Kidney tubule cell (primary cell): ENCODE results near the gene ATAD3A.
"Not testable (repeated sequence)": the region's sequence is repeated elsewhere in the genome, so short reads cannot be mapped to it uniquely, and the experiment has no call there.

ENCODE experiments used
- DNase-seq: peaks from one replicate; pipeline ENCODE4 v3.0.0-alpha.2; 2018; ENCODE audit warnings: low spot score

The ATAD3A gene

DNA sequence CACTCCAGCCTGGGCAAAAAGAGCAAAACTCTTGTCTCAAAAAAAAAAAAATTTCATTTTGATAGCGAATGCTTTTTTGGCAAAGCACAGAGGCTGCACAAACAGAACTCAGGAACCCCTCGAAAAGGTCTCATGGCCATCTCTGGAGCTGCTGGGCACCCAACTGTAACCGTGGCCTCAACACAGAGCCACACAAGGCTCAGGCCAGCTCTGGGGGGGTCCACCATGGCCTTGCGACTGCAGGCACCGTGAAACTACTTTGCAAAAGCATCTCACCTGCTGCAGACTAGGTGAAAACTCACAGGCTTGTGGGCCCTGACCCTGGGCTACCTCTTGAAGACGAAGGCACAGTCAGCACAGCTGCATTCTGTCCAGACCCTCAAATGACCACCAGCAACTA lies 44.5 kb downstream of the ATAD3A start:
- DNase-seq: no peak

DNA sequence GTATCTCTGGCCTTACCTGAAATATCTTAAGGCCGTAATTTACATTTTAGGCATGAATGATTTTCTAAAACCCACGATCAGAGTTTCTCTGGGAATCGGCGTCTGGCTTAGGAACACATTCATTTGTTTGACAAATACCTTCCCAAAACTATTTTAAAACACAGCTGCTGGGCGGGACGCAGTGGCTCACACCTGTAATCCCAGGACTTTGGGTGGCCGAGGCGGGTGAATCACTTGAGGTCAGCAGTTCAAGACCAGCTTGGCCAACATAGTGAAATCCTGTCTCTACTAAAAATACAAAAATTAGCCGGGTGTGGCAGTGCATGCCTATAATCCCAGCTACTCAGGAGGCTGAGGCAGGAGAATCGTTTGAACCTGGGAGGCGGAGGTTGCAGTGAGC lies 45.0 kb downstream of the ATAD3A start:
- DNase-seq: not testable (repeated sequence)

DNA sequence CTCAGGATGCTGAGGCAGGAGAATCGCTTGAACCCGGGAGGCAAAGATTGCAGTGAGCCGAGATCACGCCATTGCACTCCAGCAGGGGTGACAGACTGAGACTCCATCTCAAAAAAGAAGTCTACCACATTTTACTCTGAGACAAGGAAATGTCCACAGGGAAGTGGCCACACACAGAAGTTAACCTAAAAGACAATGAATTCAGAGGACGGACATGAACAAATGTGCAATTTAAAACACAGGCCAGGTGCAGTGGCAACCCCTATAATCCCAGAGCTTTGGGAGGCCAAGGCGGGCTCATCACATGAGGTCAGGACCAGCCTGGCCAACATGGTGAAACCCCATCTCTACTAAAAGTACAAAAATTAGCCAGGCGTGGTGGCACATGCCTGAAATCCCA lies 45.7 kb downstream of the ATAD3A start:
- not testable (repeated sequence) for DNase-seq

DNA sequence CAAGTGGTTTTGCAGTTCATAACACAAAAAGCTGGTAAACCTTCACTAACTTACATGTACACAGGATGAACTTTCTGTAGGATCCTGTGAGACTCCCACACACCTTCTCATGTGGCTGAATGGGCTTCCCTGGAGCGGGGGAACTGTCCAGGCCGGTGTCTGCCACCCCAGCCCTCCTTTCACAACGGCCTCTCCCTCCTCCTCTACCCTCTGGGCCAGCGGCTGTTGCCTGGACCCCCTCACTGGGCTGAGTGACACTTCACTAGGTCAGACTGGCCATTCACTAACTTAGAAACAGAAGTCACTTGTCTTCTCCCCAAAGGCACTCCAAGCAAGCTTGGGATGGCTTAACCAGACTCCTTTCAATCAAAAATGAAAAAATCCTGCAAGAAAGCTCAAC lies 46.6 kb downstream of the ATAD3A start:
- no peak for DNase-seq

DNA sequence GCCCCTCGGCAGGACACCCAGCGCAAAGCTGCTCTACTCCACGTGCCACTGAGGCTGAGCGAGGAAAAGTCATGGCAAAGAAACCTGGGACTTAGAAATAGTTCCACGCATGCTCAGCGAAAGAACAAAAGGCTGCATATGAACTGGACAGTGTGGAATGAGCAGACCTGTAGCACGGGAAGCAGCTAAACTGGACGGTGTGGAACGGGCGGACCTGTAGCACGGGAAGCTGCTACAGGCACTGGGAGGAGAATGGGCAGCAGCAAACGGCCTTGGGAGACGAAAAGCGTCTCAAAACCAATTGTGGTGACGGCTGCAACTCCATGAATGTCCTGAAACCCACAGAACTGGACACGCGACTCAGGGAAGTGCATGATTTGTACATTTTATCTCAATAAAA lies 47.1 kb downstream of the ATAD3A start:
- DNase-seq: no peak

DNA sequence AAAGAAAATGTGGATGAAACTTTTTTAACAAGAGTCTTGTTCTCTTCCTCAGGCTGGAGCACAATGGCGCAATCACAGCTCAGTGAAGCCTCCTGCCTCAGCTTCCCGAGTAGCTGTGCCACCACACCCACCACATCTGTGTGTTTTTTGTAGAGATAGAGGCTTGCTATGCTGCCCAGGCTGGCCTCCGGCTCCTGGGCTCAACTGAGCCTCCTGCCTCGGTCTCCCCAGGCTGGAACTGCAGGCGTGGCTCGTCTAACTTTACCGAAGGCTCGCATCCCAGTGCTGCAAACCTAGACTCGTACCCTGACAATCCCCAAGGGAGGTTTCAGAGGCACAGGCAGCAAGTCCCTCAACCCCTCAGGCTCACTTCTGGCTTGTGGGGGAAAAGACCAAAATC lies 48.2 kb downstream of the ATAD3A start:
- no peak for DNase-seq

DNA sequence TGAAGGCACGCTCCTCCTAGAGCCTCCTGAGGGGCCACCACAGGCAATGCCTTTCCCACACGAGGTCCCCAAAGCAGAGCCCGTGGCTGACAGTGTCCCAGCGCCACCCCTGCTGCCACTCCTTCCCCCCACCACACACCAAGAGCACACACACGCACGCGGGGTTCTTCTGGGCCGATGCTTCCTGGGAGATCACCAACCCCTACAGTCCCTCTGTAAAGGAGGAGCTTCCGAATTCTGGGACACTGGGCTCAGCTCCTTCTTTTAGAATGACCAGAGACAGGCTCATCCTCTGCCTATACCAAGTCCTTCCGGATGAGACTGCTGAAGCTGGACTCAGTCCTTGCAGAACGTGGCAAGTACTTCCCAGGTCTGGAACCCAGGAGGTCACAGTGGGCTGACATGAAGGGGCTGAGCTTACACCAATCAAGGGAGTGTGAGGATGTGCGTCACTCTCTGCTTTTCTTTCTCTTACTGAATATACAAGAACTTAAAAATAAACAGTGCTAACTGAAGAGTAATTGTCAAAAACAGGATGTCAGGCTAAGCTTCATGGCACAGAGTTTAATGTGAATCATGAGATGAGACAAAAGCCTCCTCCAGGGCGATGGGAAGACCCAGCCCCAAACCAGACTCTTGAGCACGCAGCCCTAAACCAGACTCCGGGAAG lies 50.0 kb downstream of the ATAD3A start:
- no peak for DNase-seq

DNA sequence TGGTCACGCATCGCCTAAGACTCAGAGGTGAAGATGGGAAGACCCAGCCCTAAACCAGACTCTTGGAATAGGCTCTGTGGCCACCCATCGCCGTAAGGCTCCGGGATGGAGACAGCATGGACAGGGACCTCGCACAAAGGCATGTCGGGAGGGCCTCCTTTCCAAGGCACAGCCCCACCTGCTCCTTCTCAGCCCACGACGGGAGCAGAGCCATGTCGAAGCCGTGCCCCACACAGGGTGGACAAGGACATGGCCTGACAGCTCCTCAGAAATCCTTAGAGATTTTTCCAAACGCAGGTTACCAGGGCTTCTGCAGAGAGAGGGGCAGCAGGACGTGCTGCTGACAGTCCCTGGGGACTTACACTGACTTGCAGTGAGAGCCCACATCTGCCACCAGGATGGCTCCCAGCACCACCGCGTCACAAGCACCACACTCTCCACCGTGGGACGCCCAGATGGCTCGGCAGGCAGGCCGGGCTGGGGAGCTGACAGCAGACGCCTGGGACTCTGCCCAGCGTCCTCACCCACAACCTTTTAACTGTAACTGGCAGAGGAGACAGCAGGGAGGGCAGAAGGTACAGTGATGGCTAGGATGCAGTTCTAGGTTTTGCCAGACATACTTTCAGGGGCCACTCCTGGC lies 50.7 kb downstream of the ATAD3A start:
- no peak for DNase-seq

DNA sequence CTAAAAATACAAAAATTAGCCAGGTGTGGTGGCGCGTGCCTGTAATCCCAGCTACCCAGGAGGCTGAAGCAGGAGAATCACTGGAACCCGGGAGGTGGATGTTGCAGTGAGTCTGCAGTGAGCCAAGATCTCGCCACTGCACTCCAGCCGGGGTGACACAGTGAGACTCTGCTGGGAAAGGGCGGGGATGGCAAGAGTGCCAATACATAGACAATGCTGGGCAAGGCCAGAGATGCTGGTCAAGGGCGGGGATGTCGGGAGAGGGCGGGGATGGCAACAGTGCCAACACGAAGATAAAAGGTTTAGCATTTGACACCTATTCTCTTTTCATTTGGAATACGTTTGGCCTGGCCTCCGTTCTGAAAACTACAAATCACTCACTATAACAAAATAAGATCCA lies 51.7 kb downstream of the ATAD3A start:
- no peak for DNase-seq

DNA sequence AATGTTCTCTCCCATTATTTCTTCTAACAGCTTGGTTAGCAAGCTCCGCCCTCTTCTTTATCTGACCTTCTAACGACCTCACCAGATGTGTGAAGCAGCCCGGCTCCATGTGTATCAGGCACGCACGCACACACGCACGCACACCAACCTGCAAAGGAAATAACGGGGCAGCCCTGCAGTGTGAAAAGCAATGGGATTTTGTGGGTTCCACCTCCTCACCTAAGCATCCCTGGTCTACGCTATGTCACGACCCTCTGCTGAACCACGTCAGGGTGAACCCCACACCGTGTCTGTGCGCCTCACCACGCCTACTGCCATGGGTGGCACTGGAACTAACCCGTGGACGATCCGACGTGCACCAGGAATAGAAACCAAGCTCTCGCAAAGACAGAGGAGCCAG lies 52.3 kb downstream of the ATAD3A start:
- DNase-seq: no peak

DNA sequence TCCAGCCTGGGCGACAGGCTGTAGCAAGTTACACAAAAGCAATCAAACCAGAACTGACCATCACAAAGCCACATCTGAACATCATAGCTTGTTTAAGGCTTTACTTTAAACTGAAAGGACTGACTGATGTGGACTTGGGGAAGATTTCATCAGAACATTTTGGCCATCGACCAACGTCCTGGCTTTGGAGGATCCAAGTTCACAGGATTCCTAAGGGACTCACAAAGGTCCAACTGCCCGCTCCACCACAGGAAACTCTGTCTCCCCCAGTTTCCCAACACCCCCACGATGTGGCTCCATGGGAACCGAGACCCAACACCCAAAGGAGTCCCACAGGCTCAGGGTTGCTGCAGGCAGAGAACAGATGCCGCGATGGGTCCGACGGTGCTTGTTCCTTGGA lies 53.4 kb downstream of the ATAD3A start:
- no peak for DNase-seq

DNA sequence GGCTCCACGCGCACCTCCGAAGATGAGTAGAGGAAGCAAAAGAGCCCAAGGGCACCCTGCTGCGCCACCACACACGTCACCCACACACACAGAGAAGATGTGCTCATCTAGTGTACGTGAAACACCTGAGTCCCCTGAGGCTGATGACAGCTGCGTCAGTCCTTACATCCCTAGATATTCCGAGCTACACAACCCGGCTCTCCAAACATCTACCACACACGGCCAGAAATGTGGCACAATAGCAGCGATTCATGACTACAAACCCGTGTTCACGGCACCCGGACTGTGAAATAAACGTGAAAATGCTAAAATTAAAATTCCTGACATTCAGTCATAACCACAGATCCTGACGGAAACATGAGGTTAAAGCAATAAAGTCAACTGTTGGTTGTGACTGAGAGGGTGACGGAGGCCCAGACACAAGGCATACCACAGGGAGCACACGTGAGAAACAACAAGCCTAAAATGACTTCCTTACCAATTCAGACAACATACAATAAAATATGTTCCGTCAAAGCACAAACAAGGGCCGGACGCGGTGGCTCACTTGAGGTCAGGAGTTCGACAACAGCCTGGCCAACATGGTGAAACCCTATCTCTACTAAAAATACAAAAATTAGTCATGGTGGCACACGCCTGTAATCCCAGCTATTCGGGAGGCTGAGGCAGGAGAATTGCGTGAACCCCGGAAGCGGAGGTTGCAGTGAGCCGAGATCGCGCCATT lies 55.4 kb downstream of the ATAD3A start:
- DNase-seq: no peak

DNA sequence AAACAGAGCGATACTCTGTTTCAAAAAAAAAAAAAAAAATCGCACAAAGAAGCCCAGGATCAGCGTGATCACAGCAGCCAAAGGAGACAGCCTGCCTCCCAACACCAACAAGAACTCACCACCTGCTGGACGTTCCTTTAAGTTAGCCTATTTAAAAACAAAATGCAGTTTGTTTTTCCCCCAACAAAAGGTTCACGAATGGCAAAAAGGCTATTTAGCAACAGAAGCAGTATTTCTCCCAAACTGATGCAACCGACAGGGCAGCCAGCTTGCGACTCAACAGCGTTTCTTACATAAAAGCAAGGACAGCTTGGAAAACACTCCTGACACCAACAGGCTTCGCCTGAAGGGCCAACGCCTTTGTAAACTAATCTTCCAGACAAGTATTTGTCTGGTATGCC lies 55.9 kb downstream of the ATAD3A start:
- DNase-seq: no peak

DNA sequence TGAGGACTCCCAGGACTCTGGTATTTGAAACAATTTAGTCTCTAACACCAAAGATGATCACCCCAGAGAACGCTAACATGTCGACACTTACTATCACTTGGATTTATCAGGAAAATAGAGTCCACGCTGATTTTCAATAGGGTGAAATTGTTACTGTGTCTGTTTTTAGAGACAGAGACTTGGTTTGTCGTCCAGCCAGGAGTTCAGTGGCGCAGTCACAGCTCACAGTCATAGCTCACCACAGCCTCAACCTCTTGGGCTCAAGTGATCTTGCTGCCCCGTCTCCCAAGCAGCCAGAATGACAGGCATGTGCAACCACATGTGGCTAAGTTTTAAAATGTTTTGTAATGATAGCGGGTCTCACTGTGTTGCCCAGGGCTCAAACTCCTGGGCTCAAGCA lies 57.4 kb downstream of the ATAD3A start:
- DNase-seq: no peak

DNA sequence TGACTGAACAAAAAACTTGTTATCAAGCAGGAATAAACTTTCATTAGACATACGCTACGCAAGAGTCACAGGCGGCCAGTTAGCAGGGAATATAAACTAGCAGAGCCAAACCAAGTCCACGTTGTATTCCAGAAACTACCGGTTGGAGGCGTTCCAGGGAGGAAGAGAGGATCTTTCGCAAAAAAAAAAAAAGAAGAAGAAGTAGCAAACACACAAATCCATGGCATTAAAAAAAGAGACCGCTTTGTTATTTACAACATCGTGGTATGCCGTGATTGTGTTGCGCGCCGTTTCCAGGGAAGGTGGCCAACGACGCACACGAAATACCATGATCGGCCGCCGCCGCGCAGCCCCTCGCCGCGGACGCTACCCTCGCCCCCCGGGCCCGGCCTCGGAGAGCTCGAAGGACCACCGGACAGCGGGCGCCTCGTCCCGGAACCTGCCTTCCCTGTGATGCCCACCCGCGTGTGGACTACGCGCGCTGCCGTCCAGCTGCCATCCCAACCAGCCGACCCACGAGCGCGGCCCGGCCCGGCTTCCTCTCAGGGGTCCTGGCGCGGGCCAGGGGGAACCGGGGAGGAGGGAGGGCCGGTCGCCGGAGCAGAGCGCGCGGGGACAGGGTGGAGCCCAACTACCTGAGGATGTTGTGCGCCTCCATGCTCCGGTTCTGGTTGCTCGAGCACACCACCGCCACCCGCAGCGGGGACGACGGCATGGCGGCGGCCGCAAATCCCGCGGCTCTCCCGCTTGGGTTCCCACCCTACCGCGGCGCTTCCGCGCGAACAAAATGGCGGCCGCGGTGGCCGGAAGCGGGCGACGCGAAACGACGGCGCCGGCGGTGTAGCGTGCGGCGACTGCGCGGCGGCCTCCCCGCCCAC lies 62.1 kb downstream of the ATAD3A start:
- peak; percentile 77 for DNase-seq

DNA sequence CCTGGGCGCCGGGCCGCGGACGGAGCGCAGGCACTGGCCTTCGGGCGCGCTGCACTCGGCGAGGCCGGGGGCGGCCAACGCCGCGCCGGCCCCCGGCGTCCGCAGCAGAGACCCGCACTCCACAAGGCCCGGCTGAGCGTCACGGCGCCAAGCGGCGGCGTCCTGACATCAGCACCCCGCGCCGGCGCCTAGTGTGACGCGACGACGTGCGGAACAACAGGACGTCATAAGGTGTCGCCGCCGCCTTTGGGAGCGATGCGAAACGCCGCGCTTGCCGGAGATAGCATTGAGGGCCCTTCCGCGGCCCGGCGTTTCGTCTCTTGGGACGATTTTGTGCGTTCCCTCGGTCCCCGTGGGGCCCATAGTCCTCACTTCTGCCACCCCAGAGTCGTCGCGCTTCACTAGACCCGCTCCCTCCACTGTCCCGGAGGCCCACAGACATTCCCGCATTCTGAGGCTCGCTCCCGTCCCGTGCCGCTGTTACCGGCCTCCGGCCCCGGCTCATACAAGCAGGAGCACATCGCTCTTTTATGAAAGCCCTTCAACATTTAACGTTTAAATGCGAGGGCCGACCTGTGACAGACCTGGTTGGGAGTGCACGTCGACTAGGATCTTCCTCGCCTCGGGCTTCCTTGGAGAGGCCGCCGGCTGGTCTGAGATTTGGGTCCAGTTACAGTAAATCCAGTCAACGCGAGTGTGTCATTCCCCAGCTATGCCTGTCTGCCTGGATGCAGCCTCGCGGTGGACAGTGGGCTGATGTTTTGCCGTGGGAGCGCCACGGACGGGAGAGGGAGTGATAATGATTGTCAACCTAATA lies 63.0 kb downstream of the ATAD3A start, which contains the start of gene SSU72:
Gene SSU72 (minus strand): TSS at position 143 of the 817 bp plus-strand sequence. CDS start 306 bp downstream, outside the sequence.
- peak; percentile 93 for DNase-seq

DNA sequence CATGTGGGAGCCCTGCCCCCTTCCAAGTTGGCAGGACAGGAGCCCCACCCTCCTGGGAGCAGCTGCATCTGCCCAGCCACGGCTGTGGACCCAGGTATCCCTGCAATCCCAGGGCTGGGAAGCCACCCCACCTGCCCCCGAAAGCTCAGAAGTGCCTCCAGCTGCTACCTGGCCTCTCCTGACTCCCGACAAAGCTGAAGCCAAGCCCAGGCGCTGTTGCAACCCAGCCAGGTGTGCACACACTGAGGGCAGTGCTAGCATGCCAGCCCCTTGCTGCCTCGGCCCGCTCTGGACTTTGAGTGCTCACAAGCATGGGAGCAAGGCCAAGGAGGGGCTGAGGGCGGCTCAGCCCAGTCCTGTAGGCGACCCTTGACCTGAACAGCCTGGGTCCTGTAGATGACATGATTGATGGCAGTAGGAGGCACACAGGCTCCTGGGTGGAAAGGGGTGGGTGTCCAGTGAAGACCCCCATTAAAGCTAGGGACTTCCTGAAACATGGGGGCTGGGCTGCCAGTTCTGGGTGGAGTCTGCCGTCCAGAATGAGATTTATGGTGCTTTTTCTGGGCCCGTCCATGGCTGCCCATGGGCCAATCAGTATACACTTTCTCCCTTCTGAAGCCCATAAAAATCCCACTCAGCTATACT lies 65.5 kb downstream of the ATAD3A start:
- DNase-seq: no peak

DNA sequence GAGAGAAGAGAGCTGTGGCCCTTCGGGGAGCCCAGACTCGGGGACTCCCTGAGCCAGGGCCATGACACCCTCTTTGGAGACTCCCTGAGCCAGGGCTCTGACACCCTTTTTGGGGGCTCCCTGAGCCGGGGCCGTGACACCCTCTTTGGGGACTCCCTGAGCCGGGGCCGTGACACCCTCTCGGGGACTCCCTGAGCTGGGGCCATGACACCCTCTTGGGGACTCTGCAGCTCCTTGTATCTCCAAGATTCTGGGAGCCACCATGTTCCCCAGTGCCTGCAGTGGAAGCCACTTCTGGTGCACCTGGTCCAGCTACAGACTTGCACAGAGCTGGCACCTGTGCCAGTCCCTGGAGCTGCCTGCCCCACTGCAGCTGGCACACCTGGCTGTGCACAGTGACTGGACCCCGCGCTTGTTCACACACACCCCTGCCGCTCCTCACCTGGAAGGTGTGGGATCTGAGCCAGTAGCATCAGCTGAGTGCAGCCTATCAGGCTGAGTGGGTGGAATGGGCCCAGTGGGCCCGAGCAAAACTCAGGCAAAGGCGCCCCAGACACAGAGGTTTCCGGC lies 66.5 kb downstream of the ATAD3A start:
- no peak for DNase-seq

DNA sequence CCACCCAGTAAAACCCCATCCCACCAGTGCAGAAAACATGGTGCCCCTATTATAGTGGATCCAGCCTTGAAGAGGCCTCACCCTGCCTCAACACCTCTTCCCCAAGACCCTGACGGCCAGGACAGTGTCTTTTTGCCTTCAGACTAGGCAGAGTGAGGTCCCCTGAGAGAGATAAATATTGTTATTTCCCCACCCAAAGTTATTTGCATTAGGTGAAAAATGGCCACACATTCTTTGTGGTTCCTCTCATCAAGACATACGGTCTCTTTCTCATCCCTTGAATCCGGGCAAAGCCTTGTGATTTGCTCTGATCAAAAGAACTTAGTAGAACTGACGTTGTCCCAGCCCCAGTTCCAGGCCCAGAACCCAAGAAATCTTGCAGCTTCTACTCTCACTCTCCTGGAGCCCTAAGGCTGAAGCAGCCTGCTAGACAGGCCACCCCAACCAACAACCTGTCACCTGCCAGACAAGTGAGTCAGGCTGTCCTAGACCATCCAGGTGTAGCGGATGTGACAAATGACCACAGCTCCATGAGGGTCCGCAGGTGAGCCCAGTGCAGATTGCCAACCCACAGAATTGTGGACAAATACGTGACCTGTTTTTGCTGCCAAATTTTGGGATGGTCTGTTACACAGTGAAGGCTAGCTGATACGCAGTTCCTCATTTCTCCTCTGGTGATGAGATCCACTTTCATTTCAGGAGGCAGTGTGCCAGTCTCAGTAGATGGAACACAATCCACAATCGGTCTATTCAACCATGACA lies 70.8 kb downstream of the ATAD3A start:
- no peak for DNase-seq
